Endothelial cell (in vitro differentiated cells): Measurements from ENCODE around the gene RETREG3. TPM values are rescaled to one million over a fixed set of nuclear protein-coding genes. Genes with fewer than 3 reads are reported as not detected.
A peak's percentile ranks its signal among the peaks of the same experiment; 100 is the strongest.
"Not testable (repeated sequence)": the region's sequence is repeated elsewhere in the genome, so short reads cannot be mapped to it uniquely, and the experiment has no call there.

Experiments
- DNase-seq: peaks from one replicate; pipeline ENCODE4 v3.0.0; 2021; ENCODE audit warnings: low spot score
- H3K27ac Mint-ChIP-seq: one replicate; pipeline ENCODE4 v1.8.0; 2021; ENCODE audit warnings: mixed read lengths, inconsistent platforms; ENCODE audit not compliant: unreplicated experiment
- H3K27me3 Mint-ChIP-seq: one replicate; pipeline ENCODE4 v1.8.0; 2021; ENCODE audit warnings: mild to moderate bottlenecking, moderate library complexity, mixed read lengths, inconsistent platforms; ENCODE audit not compliant: unreplicated experiment
- H3K36me3 Mint-ChIP-seq: one replicate; pipeline ENCODE4 v1.8.0; 2021; ENCODE audit warnings: mild to moderate bottlenecking, low read depth, mixed read lengths, inconsistent platforms; ENCODE audit not compliant: unreplicated experiment
- H3K4me1 Mint-ChIP-seq: one replicate; pipeline ENCODE4 v1.8.0; 2021; ENCODE audit warnings: mild to moderate bottlenecking, mixed read lengths, inconsistent platforms; ENCODE audit not compliant: unreplicated experiment
- H3K4me3 Mint-ChIP-seq: one replicate; pipeline ENCODE4 v1.8.0; 2021; ENCODE audit warnings: mild to moderate bottlenecking, mixed read lengths, inconsistent platforms; ENCODE audit not compliant: unreplicated experiment
- H3K9me3 Mint-ChIP-seq: one replicate; pipeline ENCODE4 v1.8.0; 2021; ENCODE audit warnings: mixed read lengths, inconsistent platforms; ENCODE audit not compliant: unreplicated experiment
- total RNA-seq: library from RNA; stranded (reverse); fragmentation: NEBNext Ultra II Directional; extraction: Animal tissue kit (Norgen Biotek cat#: 25700); gene quantifications from one replicate; pipeline ENCODE4 v1.2.1, GENCODE V29; 2021; ENCODE audit not compliant: unreplicated experiment
- TF ChIP-seq, protein P1 (sequence below): fragments of 200-600 bp; sonication (generic); IDR thresholded peaks from one replicate; pipeline ENCODE4 v1.5.0; 2021; ENCODE audit warnings: antibody characterized with exemption; ENCODE audit not compliant: unreplicated experiment

The RETREG3 gene
- total RNA-seq, 1 donor from 2014 or later = 92.1 TPM

GRCh38 chr17:42555961-42556617 is 53.1 kb downstream of the RETREG3 start:
- H3K27me3 Mint-ChIP-seq, H3K36me3 Mint-ChIP-seq, H3K27ac Mint-ChIP-seq, H3K9me3 Mint-ChIP-seq: not testable (repeated sequence)
- H3K4me1 Mint-ChIP-seq = peaks cover 17% of the 10 kb centered on the region
- TF ChIP-seq, protein P1, sequence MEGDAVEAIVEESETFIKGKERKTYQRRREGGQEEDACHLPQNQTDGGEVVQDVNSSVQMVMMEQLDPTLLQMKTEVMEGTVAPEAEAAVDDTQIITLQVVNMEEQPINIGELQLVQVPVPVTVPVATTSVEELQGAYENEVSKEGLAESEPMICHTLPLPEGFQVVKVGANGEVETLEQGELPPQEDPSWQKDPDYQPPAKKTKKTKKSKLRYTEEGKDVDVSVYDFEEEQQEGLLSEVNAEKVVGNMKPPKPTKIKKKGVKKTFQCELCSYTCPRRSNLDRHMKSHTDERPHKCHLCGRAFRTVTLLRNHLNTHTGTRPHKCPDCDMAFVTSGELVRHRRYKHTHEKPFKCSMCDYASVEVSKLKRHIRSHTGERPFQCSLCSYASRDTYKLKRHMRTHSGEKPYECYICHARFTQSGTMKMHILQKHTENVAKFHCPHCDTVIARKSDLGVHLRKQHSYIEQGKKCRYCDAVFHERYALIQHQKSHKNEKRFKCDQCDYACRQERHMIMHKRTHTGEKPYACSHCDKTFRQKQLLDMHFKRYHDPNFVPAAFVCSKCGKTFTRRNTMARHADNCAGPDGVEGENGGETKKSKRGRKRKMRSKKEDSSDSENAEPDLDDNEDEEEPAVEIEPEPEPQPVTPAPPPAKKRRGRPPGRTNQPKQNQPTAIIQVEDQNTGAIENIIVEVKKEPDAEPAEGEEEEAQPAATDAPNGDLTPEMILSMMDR = peak; percentile 33
- peak; percentile 57 for DNase-seq
- peak overlapping the region; percentile 92 for H3K4me3 Mint-ChIP-seq

GRCh38 chr17:42555122-42555622 is 54.0 kb downstream of the RETREG3 start:
- peaks cover 3% of the 10 kb centered on the region for H3K27me3 Mint-ChIP-seq
- TF ChIP-seq, protein P1 = no peak
- H3K4me3 Mint-ChIP-seq = peak overlapping the region; percentile 92
- DNase-seq = no peak
- H3K4me1 Mint-ChIP-seq = peaks cover 14% of the 10 kb centered on the region
- no peaks in the 10 kb centered on the region for H3K9me3 Mint-ChIP-seq
- H3K27ac Mint-ChIP-seq = no peak overlapping the region
- no peaks in the 10 kb centered on the region for H3K36me3 Mint-ChIP-seq

- H3K27me3 Mint-ChIP-seq = peaks cover 3% of the 10 kb centered on the region
- peaks cover 14% of the 10 kb centered on the region for H3K4me1 Mint-ChIP-seq
- peak overlapping the region; percentile 92 for H3K4me3 Mint-ChIP-seq
- peak overlapping the region; percentile 30 for H3K27ac Mint-ChIP-seq
- H3K9me3 Mint-ChIP-seq = no peaks in the 10 kb centered on the region
- H3K36me3 Mint-ChIP-seq = no peaks in the 10 kb centered on the region
- DNase-seq = peak; percentile 89
- TF ChIP-seq, protein P1 = no peak
These were observed 54.7 kb downstream of the RETREG3 start for GRCh38 chr17:42554250-42555121.

- Mint-ChIP-seq H3K9me3 (no peaks in the 10 kb centered on the region), H3K36me3 (no peaks in the 10 kb centered on the region), H3K27ac (no peak overlapping the region), H3K27me3 (peaks cover 6% of the 10 kb centered on the region), H3K4me1 (peaks cover 15% of the 10 kb centered on the region), H3K4me3 (peak overlapping the region; percentile 92)
- TF ChIP-seq, protein P1 = no peak
- DNase-seq = no peak
These were observed 55.3 kb downstream of the RETREG3 start for GRCh38 chr17:42553866-42554249.
